HPDE6-E6E7 (cell line): ENCODE results near the gene RAB18.
"Not testable (repeated sequence)": the region's sequence is repeated elsewhere in the genome, so short reads cannot be mapped to it uniquely, and the experiment has no call there.

Experiments used
- DNase-seq: peaks from one replicate; pipeline ENCODE4 v3.0.0; 2011; ENCODE audit warnings: missing footprints; ENCODE audit errors: extremely low spot score

Gene RAB18

GRCh38 chr10:27504007-27504807, at the start of gene RAB18:
RAB18 (plus strand) TSS chr10:27504304; CDS start chr10:27504370, 66 bp downstream.
- peak; percentile 72 for DNase-seq

GRCh38 chr10:27454837-27455236, 49.3 kb upstream of the RAB18 start:
- no peak for DNase-seq

- DNase-seq = no peak
These were observed 46.7 kb upstream of the RAB18 start for GRCh38 chr10:27457261-27457945.

- DNase-seq = no peak
These were observed 46.1 kb upstream of the RAB18 start for GRCh38 chr10:27457966-27458365.

- no peak for DNase-seq
These were observed 42.8 kb upstream of the RAB18 start for GRCh38 chr10:27461312-27461711.

GRCh38 chr10:27463961-27464360, 40.1 kb upstream of the RAB18 start:
- DNase-seq = no peak

GRCh38 chr10:27464993-27465392, 39.1 kb upstream of the RAB18 start:
- no peak for DNase-seq

GRCh38 chr10:27465596-27465995, 38.5 kb upstream of the RAB18 start:
- not testable (repeated sequence) for DNase-seq

- no peak for DNase-seq
These were observed 33.2 kb upstream of the RAB18 start for GRCh38 chr10:27470885-27471284.

GRCh38 chr10:27474741-27475140, 29.4 kb upstream of the RAB18 start:
- peak; percentile 4 for DNase-seq

- no peak for DNase-seq
These were observed 25.1 kb upstream of the RAB18 start for GRCh38 chr10:27479016-27479415.

GRCh38 chr10:27481486-27481885, 22.6 kb upstream of the RAB18 start:
- no peak for DNase-seq

- DNase-seq = peak; percentile 33
These were observed 20.8 kb upstream of the RAB18 start for GRCh38 chr10:27482984-27483956.

GRCh38 chr10:27485368-27485767, 18.7 kb upstream of the RAB18 start:
- DNase-seq = no peak

- DNase-seq = no peak
These were observed 18.1 kb upstream of the RAB18 start for GRCh38 chr10:27485986-27486385.

- no peak for DNase-seq
These were observed 13.3 kb upstream of the RAB18 start for GRCh38 chr10:27490807-27491206.

GRCh38 chr10:27494116-27494805, 9.8 kb upstream of the RAB18 start:
- no peak for DNase-seq

GRCh38 chr10:27496137-27496536, 8.0 kb upstream of the RAB18 start:
- no peak for DNase-seq

- DNase-seq = no peak
These were observed 4.0 kb upstream of the RAB18 start for GRCh38 chr10:27500096-27500495.

- peak; percentile 32 for DNase-seq
These were observed 3.2 kb upstream of the RAB18 start for GRCh38 chr10:27500886-27501285.

- no peak for DNase-seq
These were observed 552 bp upstream of the RAB18 start for GRCh38 chr10:27503498-27504006.
